HG03565 (cell line): ENCODE data around the gene CREBBP.

Experiments used
- ATAC-seq: cut with Tn5 transposase; IDR thresholded peaks from one replicate; pipeline ENCODE4 v1.9.1; 2021; ENCODE audit warnings: mild to moderate bottlenecking, moderate library complexity; ENCODE audit not compliant: unreplicated experiment

The CREBBP gene

GRCh38 chr16:3681206-3681605 lies 199.3 kb downstream of the CREBBP start:
- no peak for ATAC-seq

- ATAC-seq, result no peak
These were observed 202.5 kb downstream of the CREBBP start for GRCh38 chr16:3677994-3678393.

DNA sequence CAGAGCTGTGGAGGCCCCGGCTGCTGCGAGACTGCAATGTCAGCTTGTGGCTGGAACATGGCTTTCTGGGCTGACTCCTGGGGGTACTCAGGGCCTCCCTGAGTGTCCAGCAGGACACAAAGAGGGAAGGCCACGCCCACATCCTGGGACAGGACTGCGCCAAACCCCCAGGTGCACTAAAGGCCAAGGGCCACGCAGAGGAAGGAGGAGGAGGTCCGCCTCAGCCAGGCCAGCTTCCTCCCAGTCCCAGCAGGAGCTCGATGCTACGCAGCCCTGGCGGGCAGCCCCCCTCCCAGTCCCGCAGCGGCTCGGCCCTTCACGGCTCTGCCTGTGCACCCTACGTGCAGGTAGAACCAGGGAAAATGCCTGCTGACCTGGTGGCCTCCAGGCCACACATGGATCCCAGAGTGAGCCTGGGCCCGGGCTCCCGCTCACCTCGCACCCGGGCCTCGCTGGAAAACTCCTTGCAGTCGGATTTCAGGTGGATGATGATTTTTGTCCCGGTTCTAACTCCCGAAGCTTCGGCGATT lies 204.8 kb downstream of the CREBBP start:
- ATAC-seq, result no peak
